GM19455 (cell line): ENCODE measurements around the gene PPCDC.
"Not testable (repeated sequence)": the region's sequence is repeated elsewhere in the genome, so short reads cannot be mapped to it uniquely, and the experiment has no call there.

Experiments
- ATAC-seq: cut with Tn5 transposase; IDR thresholded peaks from one replicate; pipeline ENCODE4 v1.9.1; 2021; ENCODE audit not compliant: unreplicated experiment

The PPCDC gene

DNA sequence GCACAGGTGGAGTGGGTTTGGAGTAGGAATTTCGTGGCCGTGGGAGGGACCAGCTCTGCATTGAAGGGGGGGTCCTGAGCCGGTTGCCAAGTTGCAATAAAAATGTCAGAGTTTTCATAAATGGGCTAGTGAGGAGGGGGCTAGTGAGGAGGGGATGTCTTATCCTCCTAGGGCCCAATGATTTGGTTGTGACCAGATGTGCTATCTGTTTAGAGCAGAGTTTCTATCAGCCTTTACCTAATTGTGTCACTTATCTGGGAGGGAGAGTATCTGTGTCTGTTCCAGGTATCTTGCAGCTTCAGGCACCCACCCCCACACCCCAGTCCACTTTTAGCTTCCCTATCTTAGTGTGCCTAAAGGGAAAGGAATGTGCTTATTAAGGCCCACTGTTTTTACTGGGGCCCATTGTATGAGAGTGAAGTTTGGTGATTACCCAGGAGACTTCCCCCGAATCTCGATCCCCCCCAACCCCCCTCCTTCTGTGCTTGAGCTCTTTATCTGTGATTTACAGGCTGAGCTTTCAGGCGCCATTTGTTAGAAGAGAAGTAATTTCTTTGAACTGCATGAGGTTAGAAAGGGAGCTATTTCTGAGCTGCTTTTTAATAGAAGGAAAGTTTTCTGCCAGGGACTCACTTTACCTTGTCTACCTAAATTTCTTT lies 42.6 kb downstream of the PPCDC start:
- ATAC-seq = no peak

GRCh38 chr15:75067123-75067830 lies 43.9 kb downstream of the PPCDC start:
- ATAC-seq = no peak

GRCh38 chr15:75068748-75069147 lies 45.4 kb downstream of the PPCDC start:
- ATAC-seq = no peak

GRCh38 chr15:75069301-75069925 lies 46.0 kb downstream of the PPCDC start:
- ATAC-seq = peak; percentile 63

- ATAC-seq = no peak
These were observed 47.3 kb downstream of the PPCDC start for GRCh38 chr15:75070674-75071073.

GRCh38 chr15:75073197-75073596 lies 49.8 kb downstream of the PPCDC start:
- no peak for ATAC-seq

- no peak for ATAC-seq
These were observed 52.9 kb downstream of the PPCDC start for GRCh38 chr15:75076277-75076676.

DNA sequence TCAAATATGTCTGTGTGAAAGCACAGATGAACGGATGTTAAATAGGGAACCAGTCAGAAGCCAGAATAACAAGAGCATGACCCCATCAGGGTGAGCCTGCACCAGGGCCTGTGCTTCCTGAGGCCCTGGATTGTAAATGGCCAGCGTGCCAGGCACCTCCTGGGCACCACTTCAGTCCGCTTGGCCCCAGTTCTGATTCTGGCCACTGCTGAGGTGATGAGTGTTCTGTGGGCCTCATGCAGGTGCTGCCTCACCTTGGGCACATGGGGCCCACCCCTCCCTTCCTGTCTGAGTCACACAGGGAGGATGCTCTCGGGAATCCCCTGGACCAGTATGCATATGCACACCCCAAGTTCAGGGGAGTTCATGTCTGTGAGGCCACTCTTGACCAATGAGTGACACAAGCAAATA lies 54.2 kb downstream of the PPCDC start:
- ATAC-seq = not testable (repeated sequence)

GRCh38 chr15:75081150-75081549 lies 57.8 kb downstream of the PPCDC start:
- no peak for ATAC-seq

DNA sequence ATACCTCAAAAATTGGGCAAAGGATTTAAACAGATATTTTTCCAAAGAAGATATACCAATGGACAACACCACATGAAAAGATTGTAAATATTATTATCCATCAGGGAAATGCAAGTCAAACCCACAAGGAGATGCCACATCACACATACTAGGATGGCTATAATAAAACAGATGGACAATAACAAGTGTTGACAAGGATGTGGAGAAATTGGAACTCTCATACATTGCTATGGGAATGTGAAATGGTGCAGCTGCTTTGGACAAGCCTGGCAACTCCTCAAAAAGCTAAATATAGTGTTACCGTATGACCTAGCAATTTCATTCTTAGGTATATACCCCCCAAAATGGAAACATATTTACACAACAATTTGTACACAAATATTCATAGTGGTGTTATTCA lies 59.3 kb downstream of the PPCDC start:
- no peak for ATAC-seq

- ATAC-seq = not testable (repeated sequence)
These were observed 62.3 kb downstream of the PPCDC start for GRCh38 chr15:75085708-75086107.

- ATAC-seq = no peak
These were observed 66.3 kb downstream of the PPCDC start for GRCh38 chr15:75089456-75090387.

- no peak for ATAC-seq
These were observed 67.0 kb downstream of the PPCDC start for GRCh38 chr15:75090388-75090734.

- no peak for ATAC-seq
These were observed 68.4 kb downstream of the PPCDC start for GRCh38 chr15:75091814-75092213.

DNA sequence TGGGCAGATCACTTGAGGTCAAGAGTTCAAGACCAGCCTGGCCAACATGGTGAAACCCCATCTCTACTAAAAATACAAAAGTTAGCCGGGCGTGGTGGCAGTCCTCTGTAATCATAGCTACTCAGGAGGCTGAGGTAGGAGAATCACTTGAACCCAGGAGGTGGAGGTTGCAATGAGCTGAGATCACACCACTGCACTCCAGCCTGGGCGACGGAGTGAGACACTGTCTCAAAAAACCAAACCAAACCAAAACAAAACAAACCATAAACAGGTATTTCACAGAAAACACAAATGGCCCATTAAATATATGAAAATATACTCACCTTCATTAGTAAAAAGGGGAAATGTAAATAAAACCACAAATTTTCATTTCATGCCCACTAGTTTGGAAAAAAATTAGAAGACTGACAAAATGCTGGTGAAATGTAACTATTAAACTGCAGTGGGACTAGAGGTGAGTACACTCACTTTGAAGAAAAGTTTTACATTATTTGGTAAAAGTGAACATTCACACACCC lies 71.6 kb downstream of the PPCDC start:
- ATAC-seq = not testable (repeated sequence)

GRCh38 chr15:75095594-75095993 lies 72.2 kb downstream of the PPCDC start:
- ATAC-seq = no peak

DNA sequence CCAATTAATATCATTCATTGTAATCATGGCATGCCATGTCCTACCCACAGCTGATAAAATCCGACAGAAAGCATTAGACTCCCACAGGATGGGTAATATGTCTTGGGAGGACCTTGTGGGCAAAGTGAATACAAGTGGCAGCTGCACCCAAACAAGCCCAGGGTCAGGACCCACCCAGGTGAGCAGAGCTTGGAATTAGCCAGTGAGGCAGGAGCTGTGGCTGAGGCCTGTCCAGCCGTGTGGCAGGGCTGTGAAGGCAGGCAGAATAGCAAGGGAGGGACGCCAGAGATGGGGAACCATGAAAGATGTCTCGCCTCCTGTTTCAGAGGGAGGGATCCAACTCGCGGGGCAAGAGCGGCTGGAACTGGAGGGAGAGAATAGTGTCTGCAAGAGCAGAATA lies 74.5 kb downstream of the PPCDC start:
- no peak for ATAC-seq

- no peak for ATAC-seq
These were observed 75.0 kb downstream of the PPCDC start for GRCh38 chr15:75098404-75098803.
